ENCODE data around the gene ISCA2. TPM values are rescaled to one million over a fixed set of nuclear protein-coding genes. Genes with fewer than 3 reads are reported as not detected.

ISCA2 gene
- total and polyA plus RNA-seq, 9 of the 15 experiments (the other 6 are each of a cell fraction or from before 2014, with no cell fraction given), result 5.0 to 36.7 (median 18.1) TPM

GRCh38 chr14:74503291-74503937, 9.8 kb downstream of the ISCA2 start:
- BruUV-seq (replicated peaks), result no TSS peak
- intact Hi-C loops (cut with micrococcal nuclease), result loop anchor here (5.0 kb wide), 1 partner anchor 299 kb away; no protein-coding TSS in a partner anchor
- no peak overlapping the region for H3K9ac ChIP-seq (ENCODE audit: insufficient read depth in 1 of 2, low read depth in 2 of 2, low read length in 2 of 2)
- ChIA-PET POLR2A (no interaction called here), CTCF (ENCODE audit: low intra/inter-chr PET ratio) (no interaction called here)
- H4K20me1 ChIP-seq (replicated peaks; ENCODE audit: control insufficient read depth, insufficient read depth, low read length), result no peaks in the 10 kb centered on the region; the same call in 1 of the 2 replicates
- H3K27me3 ChIP-seq (ENCODE audit: control insufficient read depth in 2 of 2, insufficient read depth in 2 of 2, low read length in 2 of 2), result peaks cover 0 to 33% of the 10 kb centered on the region in 2 experiments; a peak in 2 of 5 replicates
- in situ Hi-C loops (cut with MboI), result no loop called here
- ATAC-seq, result no peak
- H3K9me1 ChIP-seq (ENCODE audit: control insufficient read depth, insufficient read depth, low read length), result no peaks in the 10 kb centered on the region
- H3K79me2 ChIP-seq (ENCODE audit: control insufficient read depth, insufficient read depth, low read length), result no peaks in the 10 kb centered on the region
- H3K27ac ChIP-seq (ENCODE audit: extremely low read depth, low read depth, low read length), result no peak overlapping the region
- no peak overlapping the region for H2AFZ ChIP-seq (ENCODE audit: low read depth, low read length)
- peaks cover 0 to 7% of the 10 kb centered on the region in 2 experiments; a peak in 1 of 5 replicates for H3K4me1 ChIP-seq (replicated peaks in 1 of 2; ENCODE audit: control insufficient read depth in 2 of 2, insufficient read depth in 2 of 2, low read length in 2 of 2)
- no peak overlapping the region for H3K4me3 ChIP-seq
- WGBS (ENCODE audit: insufficient coverage, low coverage, missing lambda C conversion rate), result 12% methylated on average over 8 of the region's 14 CpGs
- H3K36me3 ChIP-seq (ENCODE audit: control insufficient read depth, insufficient read depth, low read length), result no peaks in the 10 kb centered on the region
- no peaks in the 10 kb centered on the region for H3K9me3 ChIP-seq (replicated peaks; ENCODE audit: control insufficient read depth, insufficient read depth, low read depth, low read length)
- no peak for FAIRE-seq
- no peak overlapping the region for H3K4me2 ChIP-seq (ENCODE audit: insufficient read depth, low read length)
- DNase-seq (ENCODE audit: extremely low read depth in 1 of 4, low spot score in 3 of 4), result no peak
- TF ChIP-seq KLF13 (tag; IDR thresholded peaks at IDR 0.05; ENCODE audit: borderline replicate concordance, low read depth) (no peak), CHD2 (IDR thresholded peaks at IDR 0.05; ENCODE audit: low read depth, low read length) (no peak), MEIS2 (IDR thresholded peaks at IDR 0.05; ENCODE audit: partially characterized antibody) (no peak), NR1H2 (CRISPR knock-in tag; IDR thresholded peaks at IDR 0.05) (no peak), ZNF23 (CRISPR knock-in tag; IDR thresholded peaks at IDR 0.05) (no peak), ARID3B (CRISPR knock-in tag; IDR thresholded peaks at IDR 0.05; ENCODE audit: borderline replicate concordance) (no peak), ZNF609 (CRISPR knock-in tag; IDR thresholded peaks at IDR 0.05; ENCODE audit: borderline replicate concordance) (no peak), ZNF3 (CRISPR knock-in tag; IDR thresholded peaks at IDR 0.05) (no peak), MLX (CRISPR knock-in tag; conservative IDR thresholded peaks at IDR 0.05) (no peak), SMC3 (conservative IDR thresholded peaks at IDR 0.05; ENCODE audit: insufficient read depth, low read depth, low read length) (no peak), ZNF830 (CRISPR knock-in tag; IDR thresholded peaks at IDR 0.05) (no peak), SRF (CRISPR knock-in tag; IDR thresholded peaks at IDR 0.05) (no peak), ZNF668 (CRISPR knock-in tag; IDR thresholded peaks at IDR 0.05) (no peak), SP1 (CRISPR knock-in tag; IDR thresholded peaks at IDR 0.05) (no peak), ZNF146 (CRISPR knock-in tag; IDR thresholded peaks at IDR 0.05; ENCODE audit: unreplicated experiment) (no peak)

Measured in K562 (cell line).